Measurements from ENCODE around the gene TERB1. TPM values are rescaled to one million over a fixed set of nuclear protein-coding genes. Genes with fewer than 3 reads are reported as not detected.

Gene TERB1
- total RNA-seq, 4 donors from 2014 or later, result 0.33 to 0.68 TPM; not detected in 2

- TF ChIP-seq CTCF (IDR thresholded peaks at IDR 0.05; ENCODE audit: low read depth), result no peak
Measured at GRCh38 chr16:66824006-66824405, 22.6 kb upstream of the TERB1 start.

GRCh38 chr16:66814734-66815133 is 13.3 kb upstream of the TERB1 start:
- no peak for TF ChIP-seq CTCF (IDR thresholded peaks at IDR 0.05; ENCODE audit: low read depth)

GRCh38 chr16:66811043-66811442 is 9.7 kb upstream of the TERB1 start:
- TF ChIP-seq CTCF (IDR thresholded peaks at IDR 0.05; ENCODE audit: low read depth), result no peak

- TF ChIP-seq CTCF (IDR thresholded peaks at IDR 0.05; ENCODE audit: low read depth), result no peak
Measured at GRCh38 chr16:66810391-66810790, 9.0 kb upstream of the TERB1 start.

- no peak for TF ChIP-seq CTCF (IDR thresholded peaks at IDR 0.05; ENCODE audit: low read depth)
Measured at GRCh38 chr16:66809765-66810164, 8.4 kb upstream of the TERB1 start.

GRCh38 chr16:66802159-66802558 is 775 bp upstream of the TERB1 start:
- TF ChIP-seq CTCF (IDR thresholded peaks at IDR 0.05; ENCODE audit: low read depth), result no peak

GRCh38 chr16:66800856-66801255 is 528 bp downstream of the TERB1 start:
- TF ChIP-seq CTCF (IDR thresholded peaks at IDR 0.05; ENCODE audit: low read depth), result no peak

Data from subcutaneous adipose tissue (tissue), 4 donors.